COLO668 (cell line): ENCODE measurements around the gene NBPF26.
"Not testable (repeated sequence)": the region's sequence is repeated elsewhere in the genome, so short reads cannot be mapped to it uniquely, and the experiment has no call there.

Experiments used
- DNase-seq: peaks from one replicate; lab custom pipeline; 2025; ENCODE audit not compliant: unreplicated experiment; lab: John Stamatoyannopoulos, UW

The NBPF26 gene

DNA sequence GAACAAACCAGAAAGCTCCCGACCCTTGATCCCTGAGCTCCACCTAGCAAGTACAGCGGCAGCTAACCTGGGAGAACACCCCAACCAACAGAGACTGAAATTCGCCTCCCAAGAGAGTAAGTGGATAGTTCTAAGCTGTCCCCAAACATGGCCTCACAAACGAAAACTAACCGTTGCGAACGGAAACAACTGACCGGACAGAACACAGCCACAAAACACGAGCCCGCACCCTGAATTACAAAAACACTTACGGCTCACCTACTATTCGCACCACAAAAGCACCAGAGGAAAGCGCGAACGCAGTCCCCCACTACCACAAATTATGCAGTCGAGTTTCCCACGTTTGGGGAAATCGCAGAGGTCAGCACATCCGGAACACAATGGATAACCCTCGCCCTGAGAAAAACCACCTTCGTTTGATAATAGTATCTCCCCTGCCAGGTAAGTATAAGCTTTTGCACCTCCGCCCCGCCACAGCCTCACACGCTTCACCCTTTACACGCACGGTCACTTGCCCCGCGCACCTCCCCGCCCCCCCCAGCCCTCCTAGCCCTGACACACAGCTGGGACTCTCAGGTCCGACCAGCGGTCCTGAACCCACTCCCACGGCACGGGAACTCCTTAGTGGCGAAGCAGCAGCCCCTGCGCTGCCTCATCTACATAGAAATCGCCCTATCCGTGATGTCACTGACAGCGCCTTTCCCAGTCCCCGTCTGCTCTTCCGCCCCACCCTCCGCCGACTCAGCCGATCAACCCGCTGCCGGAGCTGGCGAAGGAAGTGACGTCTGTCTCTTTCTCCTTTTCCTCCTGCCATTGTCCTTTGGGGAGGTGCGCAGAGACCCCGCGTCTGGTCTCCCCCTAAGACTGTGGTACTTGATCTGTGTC, 127.0 kb downstream of the NBPF26 start:
- peak; percentile 80 for DNase-seq

DNA sequence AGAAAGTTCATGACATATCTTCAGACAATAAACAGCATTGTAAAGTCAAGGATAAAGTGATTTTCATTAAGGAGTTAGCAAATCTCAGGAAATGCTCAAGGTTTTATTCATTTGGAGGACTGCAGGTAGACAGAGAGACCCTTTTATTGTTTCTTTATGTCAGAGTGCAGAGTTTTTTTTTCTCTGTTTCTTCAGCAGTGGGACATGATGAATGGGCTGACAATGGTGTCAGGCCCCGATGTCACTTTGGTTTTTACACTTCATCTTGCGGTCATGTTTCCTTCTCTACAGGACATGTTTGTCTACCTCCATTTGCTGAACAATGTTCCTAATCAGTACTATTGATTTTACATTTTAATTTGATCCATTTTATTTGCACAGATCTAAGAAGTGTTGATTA, 134.4 kb downstream of the NBPF26 start:
- not testable (repeated sequence) for DNase-seq

GRCh38 chr1:120859615-120860234, 136.0 kb downstream of the NBPF26 start:
- DNase-seq = not testable (repeated sequence)

GRCh38 chr1:120878206-120878605, 154.5 kb downstream of the NBPF26 start:
- DNase-seq = not testable (repeated sequence)

GRCh38 chr1:120880056-120880455, 156.3 kb downstream of the NBPF26 start:
- not testable (repeated sequence) for DNase-seq

DNA sequence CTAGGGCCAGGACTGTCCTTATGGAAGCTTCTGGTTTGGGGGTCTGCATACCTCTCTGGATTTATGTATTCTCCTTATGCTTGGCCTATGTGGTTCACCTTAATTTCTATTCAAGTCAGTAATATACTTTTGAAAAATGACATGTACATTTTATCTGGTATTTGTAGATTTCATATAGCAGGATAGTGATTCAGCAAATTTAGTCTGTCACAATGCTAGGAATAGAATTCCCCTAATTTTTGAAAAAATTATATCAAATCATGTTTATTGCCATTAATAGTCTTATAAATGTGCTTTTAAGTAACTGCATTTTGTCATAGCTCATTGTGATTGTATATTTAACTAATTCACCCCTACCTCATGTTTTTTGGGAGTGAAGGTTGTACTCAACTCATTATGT, 158.2 kb downstream of the NBPF26 start:
- not testable (repeated sequence) for DNase-seq
